ENCODE results near the gene MSH4.

- TF ChIP-seq, protein P1, sequence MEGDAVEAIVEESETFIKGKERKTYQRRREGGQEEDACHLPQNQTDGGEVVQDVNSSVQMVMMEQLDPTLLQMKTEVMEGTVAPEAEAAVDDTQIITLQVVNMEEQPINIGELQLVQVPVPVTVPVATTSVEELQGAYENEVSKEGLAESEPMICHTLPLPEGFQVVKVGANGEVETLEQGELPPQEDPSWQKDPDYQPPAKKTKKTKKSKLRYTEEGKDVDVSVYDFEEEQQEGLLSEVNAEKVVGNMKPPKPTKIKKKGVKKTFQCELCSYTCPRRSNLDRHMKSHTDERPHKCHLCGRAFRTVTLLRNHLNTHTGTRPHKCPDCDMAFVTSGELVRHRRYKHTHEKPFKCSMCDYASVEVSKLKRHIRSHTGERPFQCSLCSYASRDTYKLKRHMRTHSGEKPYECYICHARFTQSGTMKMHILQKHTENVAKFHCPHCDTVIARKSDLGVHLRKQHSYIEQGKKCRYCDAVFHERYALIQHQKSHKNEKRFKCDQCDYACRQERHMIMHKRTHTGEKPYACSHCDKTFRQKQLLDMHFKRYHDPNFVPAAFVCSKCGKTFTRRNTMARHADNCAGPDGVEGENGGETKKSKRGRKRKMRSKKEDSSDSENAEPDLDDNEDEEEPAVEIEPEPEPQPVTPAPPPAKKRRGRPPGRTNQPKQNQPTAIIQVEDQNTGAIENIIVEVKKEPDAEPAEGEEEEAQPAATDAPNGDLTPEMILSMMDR (IDR thresholded peaks at IDR 0.05): no peak
- TF ChIP-seq POLR2A (IDR thresholded peaks at IDR 0.05) (no peak), POLR2AphosphoS5 (IDR thresholded peaks at IDR 0.05; ENCODE audit: insufficient read depth in 1 of 2, low read depth in 1 of 2) (no peak)
Measured at GRCh38 chr1:75795703-75796193, 934 bp upstream of the MSH4 start.
